ENCODE results near the gene CD99.

CD99 gene

GRCh38 chrX:2684256-2684655 lies 6.8 kb upstream of the CD99 start:
- no peak for DNase-seq (ENCODE audit: extremely low read depth, low read depth)
- no peak for TF ChIP-seq CTCF (IDR thresholded peaks at IDR 0.05; ENCODE audit: low read depth, low read length)

GRCh38 chrX:2685886-2686285 lies 5.2 kb upstream of the CD99 start:
- TF ChIP-seq CTCF (IDR thresholded peaks at IDR 0.05; ENCODE audit: low read depth, low read length), result no peak
- no peak for DNase-seq (ENCODE audit: extremely low read depth, low read depth)

- no peak for DNase-seq (ENCODE audit: extremely low read depth, low read depth)
- no peak for TF ChIP-seq CTCF (IDR thresholded peaks at IDR 0.05; ENCODE audit: low read depth, low read length)
Measured at GRCh38 chrX:2689773-2690666, 1.1 kb upstream of the CD99 start.

- DNase-seq (ENCODE audit: extremely low read depth, low read depth), result no peak
- TF ChIP-seq CTCF (IDR thresholded peaks at IDR 0.05; ENCODE audit: low read depth, low read length), result no peak
Measured at GRCh38 chrX:2691543-2692220, 587 bp downstream of the CD99 start.

GRCh38 chrX:2692221-2693112 lies 1.4 kb downstream of the CD99 start:
- TF ChIP-seq CTCF (IDR thresholded peaks at IDR 0.05; ENCODE audit: low read depth, low read length), result no peak
- no peak for DNase-seq (ENCODE audit: extremely low read depth, low read depth)

- DNase-seq (ENCODE audit: extremely low read depth, low read depth), result no peak
- no peak for TF ChIP-seq CTCF (IDR thresholded peaks at IDR 0.05; ENCODE audit: low read depth, low read length)
Measured at GRCh38 chrX:2693113-2694002, 2.3 kb downstream of the CD99 start.

All from AG09319 (cell line).